Erythroblast (primary cell): ENCODE results near the gene MAOB.

ENCODE experiments used
- DNase-seq, 2 experiments: peaks; one replicate each; lab custom pipeline; 2025; lab: John Stamatoyannopoulos, UW
- GATA1 ChIP-seq: IDR thresholded peaks from 2 replicates; pipeline ENCODE4 v1.6.1; 2011; ENCODE audit warnings: low read depth, mild to moderate bottlenecking, control low read depth, low read length, moderate library complexity
- POLR2A ChIP-seq: IDR thresholded peaks from 2 replicates; pipeline ENCODE4 v1.6.1; 2011; ENCODE audit warnings: mild to moderate bottlenecking, low read length

Gene MAOB

DNA sequence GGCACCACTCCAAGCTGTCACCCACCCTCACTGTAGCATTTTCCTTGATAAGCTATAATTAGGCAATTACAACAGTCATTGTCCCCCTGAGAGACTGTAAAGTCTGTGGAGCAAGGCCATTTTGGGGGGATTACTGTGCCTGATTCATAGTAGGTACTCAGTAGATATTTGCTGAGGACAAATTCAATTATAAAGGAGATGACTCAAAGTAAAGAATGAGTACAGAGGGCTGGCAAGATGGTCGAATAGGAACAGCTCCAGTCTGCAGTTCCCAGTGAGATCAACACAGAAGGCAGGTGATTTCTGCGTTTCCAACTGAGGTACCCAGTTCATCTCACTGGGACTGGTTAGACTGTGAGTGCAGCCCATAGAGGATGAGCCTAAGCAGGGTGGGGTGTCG is 42.0 kb downstream of the MAOB start:
- no peak for DNase-seq
- TF ChIP-seq POLR2A (no peak), GATA1 (no peak)

DNA sequence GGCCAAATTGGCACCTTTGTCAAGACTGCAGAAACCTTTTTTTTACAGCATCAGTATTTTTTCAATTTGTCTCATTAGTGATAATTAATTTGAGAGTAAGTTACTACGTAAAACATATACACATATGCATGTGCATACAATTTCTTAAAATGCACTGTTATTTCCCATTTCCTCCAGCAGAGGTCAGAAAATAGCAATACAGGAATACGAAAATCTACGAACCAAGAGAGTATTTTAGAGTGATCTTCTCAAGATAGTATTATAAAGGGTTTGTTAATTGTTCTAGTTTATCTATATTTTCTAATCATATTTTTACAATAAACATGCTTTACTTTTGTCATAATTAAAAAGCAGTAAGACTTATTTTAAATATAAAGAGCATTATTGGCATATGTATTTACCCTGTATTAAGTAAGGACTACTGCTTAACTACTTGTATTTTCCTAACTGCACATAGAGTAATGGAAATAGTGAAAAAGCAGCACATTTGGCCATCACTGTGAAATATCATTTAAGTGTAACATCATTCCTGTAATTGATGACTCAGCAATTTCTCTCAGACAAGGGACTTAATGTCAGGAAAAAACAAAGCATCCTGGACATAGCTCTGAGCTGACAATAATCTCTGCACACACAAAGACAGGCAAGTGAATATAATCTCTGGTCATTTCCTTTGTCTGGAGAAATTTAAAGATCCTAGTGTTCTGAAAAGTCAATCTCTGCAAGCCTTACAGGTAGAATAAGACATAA is 45.6 kb downstream of the MAOB start:
- DNase-seq: peak; percentile 0 to 31
- TF ChIP-seq GATA1 (no peak), POLR2A (no peak)

DNA sequence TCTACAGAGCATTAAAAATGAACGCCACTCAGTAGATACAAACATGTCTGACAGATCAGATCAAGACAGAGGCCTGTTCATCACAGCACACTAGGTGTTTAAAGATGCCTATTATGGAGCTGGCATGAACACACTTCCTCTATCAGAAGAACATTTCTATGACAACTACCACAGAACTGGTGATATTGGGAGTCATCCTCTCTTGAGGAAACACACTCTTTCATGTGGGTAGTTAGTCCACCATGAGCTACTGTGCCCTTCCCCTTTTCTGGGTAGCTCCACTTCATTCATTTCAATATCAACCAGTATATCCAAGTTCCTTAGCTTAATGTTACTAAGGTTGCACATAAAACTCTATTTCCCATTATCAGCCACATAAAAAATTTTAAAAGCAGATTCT is 46.7 kb downstream of the MAOB start:
- no peak for TF ChIP-seq POLR2A
- no peak for TF ChIP-seq GATA1
- DNase-seq: no peak

GRCh38 chrX:43827791-43828190 is 54.5 kb downstream of the MAOB start:
- DNase-seq: no peak
- TF ChIP-seq POLR2A (no peak), GATA1 (no peak)

DNA sequence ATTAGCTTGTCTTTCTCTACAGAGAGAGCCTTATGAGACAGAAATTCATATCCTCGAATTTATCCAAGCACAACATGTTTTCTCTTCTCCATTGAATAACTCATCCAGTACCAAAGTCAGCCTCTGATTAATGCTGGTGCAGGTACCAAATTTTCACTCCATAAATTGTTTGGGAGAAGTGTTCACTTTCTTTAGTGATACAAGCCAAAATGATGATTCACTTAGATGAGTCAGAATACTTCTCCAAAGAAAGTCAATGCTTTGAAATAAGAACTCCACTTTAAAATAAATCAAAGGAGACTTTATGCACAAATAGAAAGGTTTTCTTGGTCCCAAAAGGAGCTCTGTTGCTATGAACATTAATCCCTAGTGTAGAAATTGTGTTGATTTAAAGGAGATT is 60.2 kb downstream of the MAOB start:
- TF ChIP-seq POLR2A (no peak), GATA1 (no peak)
- DNase-seq: no peak

- no peak for TF ChIP-seq GATA1
- no peak for TF ChIP-seq POLR2A
Measured at GRCh38 chrX:43817444-43817843, 64.8 kb downstream of the MAOB start.

DNA sequence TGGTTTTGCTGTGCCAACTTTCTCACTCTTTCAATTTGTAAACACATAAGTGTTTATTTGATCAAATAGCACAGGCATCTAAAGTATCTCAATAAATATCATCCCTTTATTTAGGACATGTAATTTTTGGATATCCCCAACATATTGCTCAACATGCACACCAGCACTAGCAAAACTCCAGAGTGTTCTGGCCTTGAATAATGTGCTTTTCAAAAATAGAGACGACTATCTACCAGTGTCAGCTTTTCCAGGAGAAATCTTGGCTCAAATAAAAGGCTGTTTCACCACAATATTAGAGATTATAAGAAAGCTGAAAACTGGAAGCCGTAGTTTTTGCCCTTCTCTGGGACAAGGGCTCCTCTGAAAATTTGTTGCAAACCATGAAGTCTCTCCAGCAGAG is 67.0 kb downstream of the MAOB start:
- TF ChIP-seq POLR2A (no peak), GATA1 (no peak)
- no peak for DNase-seq

More at GRCh38 chrX:43817444-43817843, 64.8 kb downstream of the MAOB start:
- DNase-seq: no peak

- TF ChIP-seq GATA1 (no peak), POLR2A (no peak)
- peak; percentile 0 to 8 for DNase-seq
Measured at GRCh38 chrX:43813898-43814297, 68.4 kb downstream of the MAOB start.

DNA sequence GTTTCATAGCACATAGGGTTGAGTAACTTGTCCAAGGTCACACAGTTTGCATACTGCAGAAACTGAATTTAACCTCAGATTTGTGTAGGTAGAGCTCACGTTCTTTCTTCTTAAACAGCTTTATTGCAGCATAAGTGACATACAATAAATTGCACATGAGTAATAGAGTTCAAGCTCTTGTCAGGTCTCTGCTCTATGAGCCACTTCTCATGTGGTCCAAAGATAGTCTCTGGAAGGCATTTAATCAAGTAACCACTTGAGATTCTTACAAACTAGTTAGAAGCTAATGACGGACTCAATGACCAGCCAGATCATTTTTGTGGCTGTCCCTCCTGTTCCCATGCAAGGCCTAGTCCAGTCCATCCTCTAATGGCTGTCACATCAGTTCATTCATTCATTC is 68.9 kb downstream of the MAOB start:
- no peak for DNase-seq
- no peak for TF ChIP-seq GATA1
- TF ChIP-seq POLR2A: no peak

DNA sequence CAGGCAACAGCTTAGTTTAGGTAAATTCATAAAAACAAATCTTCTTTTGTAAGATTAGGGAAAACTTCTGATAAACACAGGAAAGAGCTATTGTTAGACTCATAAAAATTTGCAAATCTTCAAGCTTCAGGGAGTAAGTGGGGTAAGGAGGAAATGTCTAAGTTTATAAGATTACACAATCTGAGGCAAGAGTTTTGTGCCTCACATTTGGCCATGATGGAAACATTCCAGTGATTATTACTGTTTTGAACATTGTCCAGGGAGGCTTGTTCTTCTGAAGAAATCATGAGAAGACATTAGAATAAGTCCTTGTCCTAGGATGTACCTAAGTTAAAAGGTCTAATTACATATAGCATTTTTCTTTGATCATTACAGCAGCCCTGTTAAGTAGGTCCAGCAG is 72.8 kb downstream of the MAOB start:
- DNase-seq: no peak
- TF ChIP-seq POLR2A: no peak
- no peak for TF ChIP-seq GATA1

GRCh38 chrX:43808231-43808630 is 74.0 kb downstream of the MAOB start:
- TF ChIP-seq POLR2A: no peak
- no peak for TF ChIP-seq GATA1
- DNase-seq: no peak

GRCh38 chrX:43805579-43805978 is 76.7 kb downstream of the MAOB start:
- DNase-seq: no peak
- no peak for TF ChIP-seq GATA1
- TF ChIP-seq POLR2A: no peak

GRCh38 chrX:43804021-43804420 is 78.2 kb downstream of the MAOB start:
- TF ChIP-seq POLR2A: no peak
- no peak for TF ChIP-seq GATA1
- no peak for DNase-seq

DNA sequence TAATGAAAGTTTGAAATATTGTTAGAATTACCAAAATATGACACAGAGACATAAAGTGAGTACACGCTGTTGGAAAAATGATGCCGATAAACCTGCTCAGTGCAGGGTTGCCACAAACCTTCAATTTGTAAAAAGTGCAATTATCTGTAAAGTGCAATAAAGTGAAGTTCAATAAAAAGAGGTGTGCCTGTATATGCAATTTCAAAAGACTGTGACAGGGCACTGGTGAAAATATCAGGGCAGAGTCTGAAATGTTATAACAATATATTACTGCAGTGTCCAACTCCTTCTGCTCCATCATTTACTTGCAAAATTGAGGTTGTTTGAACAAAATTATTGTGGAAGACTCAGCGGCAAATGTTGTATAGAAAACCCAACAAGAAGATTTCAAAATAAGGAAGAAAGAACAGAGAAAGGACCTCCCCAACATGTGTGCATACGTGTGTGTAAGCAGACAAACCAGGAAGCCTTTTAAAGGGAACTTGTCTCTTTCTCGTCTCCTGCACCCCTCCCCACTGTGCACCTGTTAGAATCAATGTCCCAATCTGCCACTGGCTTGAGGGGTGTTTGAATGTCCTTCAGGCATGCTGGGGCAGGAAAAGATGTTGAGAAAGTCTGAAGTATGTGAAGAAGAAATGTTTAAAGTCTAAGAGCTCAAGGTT is 96.2 kb downstream of the MAOB start:
- TF ChIP-seq GATA1 (no peak), POLR2A (no peak)
- DNase-seq: no peak
